GM12878 (cell line): Measurements from ENCODE around the gene ANO2. TPM values are rescaled to one million over a fixed set of nuclear protein-coding genes. Genes with fewer than 3 reads are reported as not detected.

Experiments
- ATAC-seq: fragments of 200-7000 bp; cut with Tn5 transposase; 3 replicates; pipeline ENCODE4 v1.9.1; 2020; ENCODE audit warnings: mild to moderate bottlenecking, moderate library complexity
- BruUV-seq: library from RNA; stranded (reverse); fragments of 400-500 nt; replicated peaks from 2 replicates; lab custom pipeline; 2021; lab: Mats Ljungman, UMichigan
- CTCF ChIA-PET: fragments of 300-600 bp; sonication (Branson Sonifier 250); formaldehyde crosslinking; extraction: SDS; loops from one replicate; lab custom pipeline; 2021; ENCODE audit warnings: inconsistent platforms; lab: Yijun Ruan, JAX
- POLR2A ChIA-PET: fragments of 350-600 bp; formaldehyde crosslinking; extraction: SDS; loops from one replicate; lab custom pipeline; 2021; ENCODE audit warnings: inconsistent platforms; lab: Charles Lee
- RAD21 ChIA-PET: fragments of 300-600 bp; sonication (Branson Sonifier 250); formaldehyde crosslinking; loops from one replicate; lab custom pipeline; 2023; ENCODE audit warnings: antibody characterized with exemption; ENCODE audit not compliant: unreplicated experiment; lab: Charles Lee
- SMC1A ChIA-PET: fragments of 300-600 bp; sonication (Branson Sonifier 250); formaldehyde crosslinking; loops from one replicate; lab custom pipeline; 2023; ENCODE audit not compliant: unreplicated experiment, uncharacterized antibody; lab: Charles Lee
- DNase-seq: peaks from one replicate; pipeline ENCODE4 v3.0.0-alpha.2; 2011; ENCODE audit warnings: low read depth, low spot score
- FAIRE-seq: peaks from 3 replicates; lab custom pipeline; 2011; peaks lifted over from hg19 to GRCh38; lab: Jason Lieb, UNC
- H2AFZ ChIP-seq: 2 replicates; pipeline ENCODE4 v1.6.0; 2011; ENCODE audit warnings: low read depth, low read length, control low read depth; ENCODE audit not compliant: control insufficient read depth
- H3K27ac ChIP-seq: 2 replicates; pipeline ENCODE4 v1.5.1; 2011; ENCODE audit warnings: control low read depth; ENCODE audit not compliant: control insufficient read depth, insufficient read depth
- H3K27me3 ChIP-seq, 2 experiments: replicated peaks in 1 of 2; 2 replicates each; pipeline versions ENCODE4 v1.6.0 to v1.6.1; 2011; ENCODE audit warnings: low read length in 1 of 2; ENCODE audit not compliant: control insufficient read depth in 2 of 2, insufficient read depth in 2 of 2
- H3K36me3 ChIP-seq, 2 experiments: 2 replicates each; pipeline ENCODE4 v1.5.1; 2011; ENCODE audit warnings: low read length in 1 of 2; ENCODE audit not compliant: control insufficient read depth in 2 of 2, insufficient read depth in 2 of 2
- H3K4me1 ChIP-seq: 2 replicates; pipeline ENCODE4 v1.6.1; 2011; ENCODE audit warnings: mild to moderate bottlenecking, low read length, moderate library complexity, mixed read lengths; ENCODE audit not compliant: control insufficient read depth, insufficient read depth
- H3K4me2 ChIP-seq: 2 replicates; pipeline ENCODE4 v1.6.0; 2011; ENCODE audit warnings: control low read depth; ENCODE audit not compliant: control insufficient read depth, insufficient read depth
- H3K4me3 ChIP-seq: fragments of 200-600 bp; sonication (generic); 2 replicates; pipeline ENCODE4 v1.5.1; 2016
- H3K79me2 ChIP-seq: 2 replicates; pipeline ENCODE4 v1.6.0; 2011; ENCODE audit warnings: low read length; ENCODE audit not compliant: control insufficient read depth, insufficient read depth
- H3K9ac ChIP-seq: 2 replicates; pipeline ENCODE4 v1.8.0; 2011; ENCODE audit warnings: low read length, control low read depth, mixed read lengths; ENCODE audit not compliant: control insufficient read depth, insufficient read depth
- H3K9me3 ChIP-seq: replicated peaks from 3 replicates; pipeline ENCODE4 v1.5.1; 2011; ENCODE audit warnings: mild to moderate bottlenecking, low read length; ENCODE audit not compliant: control insufficient read depth, insufficient read depth
- H4K20me1 ChIP-seq: 2 replicates; pipeline ENCODE4 v1.6.0; 2011; ENCODE audit not compliant: control insufficient read depth, insufficient read depth
- FOXK2 ChIP-seq: fragments of 450-650 bp; IDR thresholded peaks from 2 replicates; pipeline ENCODE4 v1.6.1; 2017; ENCODE audit warnings: mild to moderate bottlenecking, moderate library complexity
- MTA2 ChIP-seq: fragments of 450-650 bp; IDR thresholded peaks from 2 replicates; pipeline ENCODE4 v1.6.1; 2016; ENCODE audit warnings: low read depth, mild to moderate bottlenecking, moderate library complexity
- REST ChIP-seq: IDR thresholded peaks from 2 replicates; pipeline ENCODE4 v1.6.1; 2012; ENCODE audit warnings: mild to moderate bottlenecking, low read depth, low read length
- ZNF384 ChIP-seq: IDR thresholded peaks from 2 replicates; pipeline ENCODE4 v1.6.1; 2012; ENCODE audit warnings: low read depth, mild to moderate bottlenecking, low read length, improper control_type of control experiment, borderline replicate concordance
- WGBS: methylation state at CpG from one replicate; pipeline ENCODE4 v1.1.6; 2016; ENCODE audit warnings: low lambda C conversion rate; ENCODE audit not compliant: insufficient replicate concordance, insufficient coverage; ENCODE audit errors: missing lambda C conversion rate; 5-methylcytosine and 5-hydroxymethylcytosine counted together
- in situ Hi-C: fragments of 300-500 bp; cut with MboI; formaldehyde crosslinking; loops from 9 replicates; pipeline ENCODE4 v1.14.3; 2018; ENCODE audit warnings: mixed read lengths
- intact Hi-C: fragments of 100-400 bp; cut with micrococcal nuclease; formaldehyde crosslinking; loops from one replicate; pipeline ENCODE4 v1.14.2; 2022; ENCODE audit not compliant: unreplicated experiment
- polyA plus RNA-seq, 11 experiments: library from polyadenylated mRNA; depleted of rRNA in 4 of 11; unstranded in 6 of 11; stranded (reverse) in 5 of 11; fragments of >200 nt; fragmentation: Nextera tagmentation in 4 of 11; fragmentation: Illumina TruSeq in 1 of 11; extraction: Ambion mirVana in 4 of 11; extraction: Trizol in 1 of 11; gene quantifications; 1 replicate in 1 of 11; 2 replicates in 10 of 11; pipeline versions ENCODE4 v1.2.1 to v1.2.3, GENCODE V29; 2011 to 2016; ENCODE audit warnings: inconsistent platforms in 2 of 11, missing spikeins in 2 of 11, low read depth in 1 of 11
- total RNA-seq, 4 experiments: library from RNA; depleted of rRNA in 3 of 4; stranded (reverse); fragments of >200 nt in 3 of 4; fragmentation: Illumina TruSeq in 1 of 4; extraction: Trizol in 1 of 4; gene quantifications; 2 replicates each; pipeline versions ENCODE4 v1.2.1 to v1.2.3, GENCODE V29; 2013 to 2021

Gene ANO2
- total and polyA plus RNA-seq, 10 of the 15 experiments (the other 5 are each of a cell fraction or from before 2014, with no cell fraction given): not detected

- no peak for TF ChIP-seq REST
Measured at GRCh38 chr12:5803532-5803931, 141.5 kb downstream of the ANO2 start (continued).

DNA sequence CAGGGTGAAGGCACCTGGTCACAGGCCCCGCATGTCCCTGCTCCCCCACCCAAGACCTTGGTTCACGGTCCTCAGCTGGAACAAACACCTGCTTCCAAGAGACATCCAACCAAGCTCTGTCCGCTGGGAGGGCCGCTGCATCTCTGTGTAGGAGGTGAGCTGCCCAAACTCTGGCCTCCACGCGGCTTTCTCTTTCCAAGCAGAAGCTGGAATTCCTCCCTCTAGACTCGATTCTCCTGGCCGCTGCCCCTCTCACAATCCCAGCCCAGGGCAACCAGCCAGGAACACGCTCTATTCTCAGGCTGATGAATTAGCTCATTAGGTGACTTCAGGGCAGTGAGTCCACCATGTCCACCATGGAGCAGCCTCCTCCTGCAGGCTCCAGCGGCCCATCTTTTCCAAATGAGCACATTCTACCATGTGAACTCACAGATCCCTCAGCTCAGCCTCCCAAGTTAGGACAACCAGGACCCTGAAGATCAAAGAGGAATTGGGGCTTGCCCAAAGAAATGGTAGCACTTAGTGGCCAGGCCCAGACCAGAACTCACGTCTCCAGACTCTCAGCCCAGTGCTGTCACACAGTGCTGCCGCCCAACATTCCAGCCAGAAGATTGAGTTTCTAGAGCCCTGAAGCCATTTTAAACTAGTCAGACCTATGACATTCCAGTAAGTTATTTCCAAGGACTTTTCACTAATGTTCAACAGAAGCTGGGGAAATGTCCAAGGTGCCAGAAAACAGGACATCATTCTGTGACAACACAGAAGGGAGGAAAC, 146.6 kb downstream of the ANO2 start:
- Histone ChIP-seq H3K27me3 (peaks cover 0 to 4% of the 10 kb centered on the region in 2 experiments; a peak in 2 of 4 replicates), H3K9ac (no peak overlapping the region), H4K20me1 (no peaks in the 10 kb centered on the region), H3K9me3 (no peaks in the 10 kb centered on the region), H3K4me1 (no peaks in the 10 kb centered on the region), H2AFZ (no peak overlapping the region), H3K27ac (no peak overlapping the region), H3K4me2 (no peak overlapping the region), H3K4me3 (no peak overlapping the region), H3K36me3 (no peaks in the 10 kb centered on the region), H3K79me2 (no peaks in the 10 kb centered on the region)
- 27% methylated on average over 12 of the region's 12 CpGs for WGBS
- ChIA-PET SMC1A (no interaction called here), POLR2A (no interaction called here), CTCF (no interaction called here), RAD21 (no interaction called here)
- intact Hi-C loops (no loop called here), in situ Hi-C loops (no loop called here)
- TF ChIP-seq ZNF384 (no peak), FOXK2 (no peak), MTA2 (no peak)
- BruUV-seq: no TSS peak
- FAIRE-seq (no peak), DNase-seq (no peak), ATAC-seq (no peak)
